ENCODE data around the gene CCL14. TPM values are rescaled to one million over a fixed set of nuclear protein-coding genes. Genes with fewer than 3 reads are reported as not detected.
A peak's percentile ranks its signal among the peaks of the same experiment; 100 is the strongest.

CCL14 gene
- total and polyA plus RNA-seq, 4 experiments from 2014 or later, result not detected

- DNase-seq, result no peak
- Mint-ChIP-seq H3K27ac (no peak overlapping the region), H3K27me3 (no peaks in the 10 kb centered on the region), H3K4me1 (peaks cover 0 to 1% (median 0%) of the 10 kb centered on the region in 4 donors), H3K36me3 (no peaks in the 10 kb centered on the region), H3K4me3 (no peak overlapping the region), H3K9me3 (peaks cover 0 to 1% (median 0%) of the 10 kb centered on the region in 8 donors)
- H3K4me3 ChIP-seq (ENCODE audit: low read length in 2 of 2), result no peak overlapping the region
- H3K27ac ChIP-seq (ENCODE audit: low read depth, low read length), result no peak overlapping the region
- no peaks in the 10 kb centered on the region for H3K4me1 ChIP-seq (ENCODE audit: insufficient read depth, low read length)
- no peaks in the 10 kb centered on the region for H3K27me3 ChIP-seq (ENCODE audit: insufficient read depth, low read length)
- no peaks in the 10 kb centered on the region for H3K9me3 ChIP-seq (ENCODE audit: control insufficient read depth in 1 of 2, low read length in 2 of 2)
- CTCF ChIA-PET (ENCODE audit: partially characterized antibody), result interaction anchor here (1.3 to 2.0 kb wide), 4 partner anchors 8 to 505 kb away, joined by 5 to 10 read pairs (median 6); no protein-coding TSS in a partner anchor
- H3K36me3 ChIP-seq (ENCODE audit: insufficient read depth, low read length), result no peaks in the 10 kb centered on the region
- POLR2A ChIA-PET (ENCODE audit: partially characterized antibody), result no interaction called here
- intact Hi-C loops (cut with micrococcal nuclease), result no loop called here
Observed at GRCh38 chr17:35977509-35977908, 9.0 kb downstream of the CCL14 start.

DNA sequence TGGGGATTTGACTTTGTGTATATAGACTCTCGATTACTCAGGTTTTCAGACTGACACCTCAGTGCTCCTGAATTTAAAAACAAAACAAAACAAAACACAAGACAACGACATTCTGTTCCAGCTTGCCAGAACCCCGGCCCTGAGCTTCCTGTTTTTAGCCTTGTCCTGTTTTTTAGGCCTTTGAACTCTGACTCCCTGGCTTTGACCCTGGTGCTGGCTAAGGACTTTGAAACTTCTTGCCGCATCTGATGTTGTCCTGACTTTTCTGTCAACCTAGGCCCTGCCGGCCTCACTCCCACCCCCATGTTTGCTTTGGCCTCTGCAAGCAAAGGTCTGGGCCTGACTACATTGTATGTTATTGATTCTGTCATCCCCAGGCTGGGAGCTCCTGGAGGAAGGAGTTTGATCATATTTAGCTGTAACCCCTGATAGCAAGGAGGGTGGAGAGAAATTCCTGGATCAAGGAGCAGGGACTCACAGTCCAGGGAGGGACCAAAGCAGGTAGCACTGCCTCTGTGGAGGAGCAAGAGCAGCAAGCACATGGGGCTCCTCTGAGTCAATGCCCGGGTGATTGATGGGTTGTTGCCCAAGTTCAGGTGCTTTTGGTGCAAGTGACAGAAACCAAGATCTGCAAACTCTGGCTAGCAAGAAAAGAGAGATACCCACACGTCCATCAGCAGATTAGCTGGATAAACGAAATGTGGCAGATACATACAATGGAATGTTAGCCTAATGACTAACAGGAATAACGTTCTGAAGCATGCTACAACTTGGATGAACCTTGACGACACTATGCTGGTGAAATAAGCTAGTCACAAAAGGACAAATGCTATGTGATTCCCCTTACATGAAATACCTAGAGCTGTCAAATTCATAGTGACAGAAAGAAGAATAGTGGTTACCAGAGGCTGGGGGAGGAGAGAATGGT lies 12.9 kb downstream of the CCL14 start:
- no peaks in the 10 kb centered on the region for H3K4me1 ChIP-seq (ENCODE audit: insufficient read depth, low read length)
- no peaks in the 10 kb centered on the region for H3K27me3 ChIP-seq (ENCODE audit: insufficient read depth, low read length)
- Mint-ChIP-seq H3K36me3 (no peaks in the 10 kb centered on the region), H3K4me3 (no peak overlapping the region), H3K4me1 (peaks cover 0 to 3% (median under 1%) of the 10 kb centered on the region in 4 donors), H3K27me3 (peaks cover 0 to 4% of the 10 kb centered on the region in 2 donors), H3K9me3 (no peaks in the 10 kb centered on the region), H3K27ac (peak overlapping the region in 3 of 7 donors; percentile 14 to 49 (median 48))
- H3K36me3 ChIP-seq (ENCODE audit: insufficient read depth, low read length), result no peaks in the 10 kb centered on the region
- DNase-seq, result no peak
- H3K4me3 ChIP-seq (ENCODE audit: low read length in 2 of 2), result no peak overlapping the region
- CTCF ChIA-PET (ENCODE audit: partially characterized antibody), result interaction anchor here (0.8 to 1.0 kb wide), 2 partner anchors 83 to 209 kb away, joined by 3 read pairs; no protein-coding TSS in a partner anchor
- H3K9me3 ChIP-seq (ENCODE audit: control insufficient read depth in 1 of 2, low read length in 2 of 2), result no peaks in the 10 kb centered on the region
- POLR2A ChIA-PET (ENCODE audit: partially characterized antibody), result no interaction called here
- no peak overlapping the region for H3K27ac ChIP-seq (ENCODE audit: low read depth, low read length)
- intact Hi-C loops (cut with micrococcal nuclease), result no loop called here

DNA sequence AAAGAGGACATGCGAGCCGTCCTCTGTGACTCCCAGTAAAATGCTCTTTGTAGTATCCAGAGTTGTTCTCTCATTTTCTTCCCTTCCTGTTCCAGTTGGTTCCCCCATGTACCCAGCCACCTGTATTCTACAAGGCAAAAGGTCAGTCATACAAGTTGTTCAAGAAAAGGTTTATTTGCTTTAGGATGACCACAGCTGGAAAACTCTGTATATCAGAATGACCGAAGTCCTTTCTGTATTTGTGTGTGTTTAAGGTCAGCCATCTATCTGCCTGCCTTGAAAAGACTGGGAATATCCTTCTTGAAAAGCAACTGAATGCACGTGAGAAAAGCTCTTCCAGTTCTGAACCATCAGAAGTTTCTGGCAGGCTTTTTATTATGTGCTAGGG lies 13.6 kb downstream of the CCL14 start:
- peaks cover 0 to 4% of the 10 kb centered on the region in 2 donors for H3K27me3 Mint-ChIP-seq
- no peak for DNase-seq
- ChIA-PET POLR2A (ENCODE audit: partially characterized antibody) (no interaction called here), CTCF (ENCODE audit: partially characterized antibody) (interaction anchor here (0.8 to 2.1 kb wide), 2 partner anchors 176 to 209 kb away, joined by 3 to 10 read pairs; no protein-coding TSS in a partner anchor)
- Histone ChIP-seq H3K4me3 (ENCODE audit: low read length in 2 of 2) (no peak overlapping the region), H3K4me1 (ENCODE audit: insufficient read depth, low read length) (no peaks in the 10 kb centered on the region), H3K9me3 (ENCODE audit: control insufficient read depth in 1 of 2, low read length in 2 of 2) (no peaks in the 10 kb centered on the region), H3K27ac (ENCODE audit: low read depth, low read length) (no peak overlapping the region), H3K36me3 (ENCODE audit: insufficient read depth, low read length) (no peaks in the 10 kb centered on the region), H3K27me3 (ENCODE audit: insufficient read depth, low read length) (no peaks in the 10 kb centered on the region)
- H3K9me3 Mint-ChIP-seq, result peaks cover 0 to 1% (median 0%) of the 10 kb centered on the region in 8 donors
- no peak overlapping the region for H3K4me3 Mint-ChIP-seq
- no peaks in the 10 kb centered on the region for H3K36me3 Mint-ChIP-seq
- intact Hi-C loops (cut with micrococcal nuclease), result no loop called here
- H3K4me1 Mint-ChIP-seq, result peaks cover 0 to 3% (median under 1%) of the 10 kb centered on the region in 4 donors
- no peak overlapping the region for H3K27ac Mint-ChIP-seq

- Mint-ChIP-seq H3K27me3 (peaks cover 0 to 4% of the 10 kb centered on the region in 2 donors), H3K9me3 (peaks cover 0 to 2% (median 0%) of the 10 kb centered on the region in 8 donors), H3K36me3 (no peaks in the 10 kb centered on the region), H3K4me1 (peaks cover 0 to 3% (median under 1%) of the 10 kb centered on the region in 4 donors), H3K4me3 (no peak overlapping the region), H3K27ac (no peak overlapping the region)
- no peak overlapping the region for H3K27ac ChIP-seq (ENCODE audit: low read depth, low read length)
- POLR2A ChIA-PET (ENCODE audit: partially characterized antibody), result no interaction called here
- intact Hi-C loops (cut with micrococcal nuclease), result no loop called here
- no peaks in the 10 kb centered on the region for H3K27me3 ChIP-seq (ENCODE audit: insufficient read depth, low read length)
- H3K9me3 ChIP-seq (ENCODE audit: control insufficient read depth in 1 of 2, low read length in 2 of 2), result no peaks in the 10 kb centered on the region
- H3K4me3 ChIP-seq (ENCODE audit: low read length in 2 of 2), result no peak overlapping the region
- DNase-seq, result no peak
- no peaks in the 10 kb centered on the region for H3K36me3 ChIP-seq (ENCODE audit: insufficient read depth, low read length)
- CTCF ChIA-PET (ENCODE audit: partially characterized antibody), result interaction anchor here (1.4 to 2.1 kb wide), 2 partner anchors 24 to 177 kb away, joined by 3 to 10 read pairs; no protein-coding TSS in a partner anchor
- H3K4me1 ChIP-seq (ENCODE audit: insufficient read depth, low read length), result no peaks in the 10 kb centered on the region
Observed at GRCh38 chr17:35972535-35972934, 14.0 kb downstream of the CCL14 start.

GRCh38 chr17:35972066-35972465 lies 14.5 kb downstream of the CCL14 start:
- no peak for DNase-seq
- H3K9me3 Mint-ChIP-seq, result peaks cover 0 to 2% (median 0%) of the 10 kb centered on the region in 8 donors
- Histone ChIP-seq H3K4me3 (ENCODE audit: low read length in 2 of 2) (no peak overlapping the region), H3K27me3 (ENCODE audit: insufficient read depth, low read length) (no peaks in the 10 kb centered on the region), H3K9me3 (ENCODE audit: control insufficient read depth in 1 of 2, low read length in 2 of 2) (no peaks in the 10 kb centered on the region), H3K27ac (ENCODE audit: low read depth, low read length) (no peak overlapping the region), H3K4me1 (ENCODE audit: insufficient read depth, low read length) (no peaks in the 10 kb centered on the region), H3K36me3 (ENCODE audit: insufficient read depth, low read length) (no peaks in the 10 kb centered on the region)
- no peaks in the 10 kb centered on the region for H3K36me3 Mint-ChIP-seq
- intact Hi-C loops (cut with micrococcal nuclease), result no loop called here
- ChIA-PET CTCF (ENCODE audit: partially characterized antibody) (interaction anchor here (1.4 to 2.1 kb wide), 2 partner anchors 24 to 177 kb away, joined by 3 to 10 read pairs; no protein-coding TSS in a partner anchor), POLR2A (ENCODE audit: partially characterized antibody) (no interaction called here)
- peaks cover 0 to 4% of the 10 kb centered on the region in 2 donors for H3K27me3 Mint-ChIP-seq
- H3K4me3 Mint-ChIP-seq, result no peak overlapping the region
- H3K4me1 Mint-ChIP-seq, result peaks cover 0 to 3% (median under 1%) of the 10 kb centered on the region in 4 donors
- H3K27ac Mint-ChIP-seq, result no peak overlapping the region

GRCh38 chr17:35969558-35970380 lies 16.8 kb downstream of the CCL14 start:
- ChIA-PET CTCF (ENCODE audit: partially characterized antibody) (interaction anchor here (0.7 to 2.4 kb wide), 25 partner anchors 8 to 513 kb away, joined by 3 to 14 read pairs (median 4); partner anchors contain the start of gene LYZL6), POLR2A (ENCODE audit: partially characterized antibody) (interaction anchor here (0.8 kb wide), 1 partner anchor 94 kb away, joined by 3 read pairs; no protein-coding TSS in a partner anchor)
- Mint-ChIP-seq H3K9me3 (peaks cover 0 to 2% (median 0%) of the 10 kb centered on the region in 8 donors), H3K27ac (no peak overlapping the region), H3K27me3 (peaks cover 0 to 4% of the 10 kb centered on the region in 2 donors), H3K4me3 (peak overlapping the region in 1 of 8 donors; percentile 29), H3K4me1 (peaks cover 0 to 3% (median under 1%) of the 10 kb centered on the region in 4 donors), H3K36me3 (no peaks in the 10 kb centered on the region)
- Histone ChIP-seq H3K27ac (ENCODE audit: low read depth, low read length) (no peak overlapping the region), H3K27me3 (ENCODE audit: insufficient read depth, low read length) (no peaks in the 10 kb centered on the region), H3K36me3 (ENCODE audit: insufficient read depth, low read length) (no peaks in the 10 kb centered on the region), H3K4me1 (ENCODE audit: insufficient read depth, low read length) (no peaks in the 10 kb centered on the region), H3K4me3 (ENCODE audit: low read length in 2 of 2) (no peak overlapping the region), H3K9me3 (ENCODE audit: control insufficient read depth in 1 of 2, low read length in 2 of 2) (no peaks in the 10 kb centered on the region)
- DNase-seq, result peak; percentile 52 to 64 (median 56)
- intact Hi-C loops (cut with micrococcal nuclease), result loop anchor here (1.0 kb wide), 3 partner anchors 103 to 514 kb away; no protein-coding TSS in a partner anchor
